HepG2 (cell line): ENCODE results near the gene CSTF1. TPM values are rescaled to one million over a fixed set of nuclear protein-coding genes. Genes with fewer than 3 reads are reported as not detected.

Experiments
- ARNTL ChIP-seq: sonication (generic); formaldehyde crosslinking; IDR thresholded peaks from 2 replicates; pipeline ENCODE4 v1.4.0; 2020; ENCODE audit warnings: mild to moderate bottlenecking, missing genetic modification reagents
- KLF9 ChIP-seq: IDR thresholded peaks from 2 replicates; pipeline ENCODE4 v1.6.1; 2016; ENCODE audit warnings: low read depth
- PHB2 ChIP-seq: fragments of 450-650 bp; IDR thresholded peaks from 2 replicates; pipeline ENCODE4 v1.6.1; 2018; ENCODE audit not compliant: partially characterized antibody
- POLR2AphosphoS2 ChIP-seq: IDR thresholded peaks from 2 replicates; pipeline ENCODE4 v1.6.1; 2011; ENCODE audit warnings: low read depth, low read length, improper control_type of control experiment
- PPARG ChIP-seq: conservative IDR thresholded peaks from 2 replicates; pipeline ENCODE4 v1.6.1; 2016; ENCODE audit warnings: missing biosample characterization, missing genetic modification reagents
- RBM39 ChIP-seq: fragments of 200-400 bp; formaldehyde crosslinking; IDR thresholded peaks from one replicate; pipeline ENCODE4 v1.6.1; 2018; ENCODE audit warnings: antibody characterized with exemption, mild to moderate bottlenecking, low read depth, low read length; ENCODE audit not compliant: poor library complexity, severe bottlenecking
- SP140L ChIP-seq: sonication (generic); formaldehyde crosslinking; IDR thresholded peaks from 2 replicates; pipeline ENCODE4 v1.4.0; 2020; ENCODE audit warnings: missing genetic modification reagents, borderline replicate concordance
- ZBTB7B ChIP-seq: sonication (generic); formaldehyde crosslinking; IDR thresholded peaks from 2 replicates; pipeline ENCODE4 v1.4.0; 2020; ENCODE audit warnings: missing genetic modification reagents
- ZNF20 ChIP-seq: sonication (generic); formaldehyde crosslinking; IDR thresholded peaks from 2 replicates; pipeline ENCODE4 v1.4.0; 2020; ENCODE audit warnings: mild to moderate bottlenecking, moderate library complexity, missing genetic modification reagents
- ZNF225 ChIP-seq: sonication (generic); formaldehyde crosslinking; IDR thresholded peaks from 2 replicates; pipeline ENCODE4 v1.4.0; 2020; ENCODE audit warnings: mild to moderate bottlenecking, missing genetic modification reagents
- ZNF333 ChIP-seq: sonication (generic); formaldehyde crosslinking; IDR thresholded peaks from 2 replicates; pipeline ENCODE4 v1.4.0; 2020; ENCODE audit warnings: mild to moderate bottlenecking, missing genetic modification reagents, borderline replicate concordance
- ZNF605 ChIP-seq: sonication (generic); formaldehyde crosslinking; IDR thresholded peaks from 2 replicates; pipeline ENCODE4 v1.8.0; 2022; ENCODE audit warnings: mild to moderate bottlenecking, missing genetic modification reagents
- ZNF766 ChIP-seq: sonication (generic); formaldehyde crosslinking; IDR thresholded peaks from 2 replicates; pipeline ENCODE4 v1.5.0; 2020; ENCODE audit warnings: missing genetic modification reagents, borderline replicate concordance
- polyA plus RNA-seq, 8 experiments: library from polyadenylated mRNA; depleted of rRNA in 3 of 8; stranded (reverse) in 7 of 8; unstranded in 1 of 8; fragments of >200 nt; fragmentation: Illumina TruSeq in 4 of 8; extraction: Trizol in 4 of 8; gene quantifications; 2 replicates each; pipeline versions ENCODE4 v1.2.1 to v1.2.3, GENCODE V29; 2011 to 2016; ENCODE audit warnings: low read depth in 4 of 8, missing spikeins in 1 of 8, mixed read lengths in 1 of 8; ENCODE audit not compliant: insufficient read depth in 1 of 8
- total RNA-seq, 5 experiments: library from RNA; depleted of rRNA; stranded (reverse); fragments of >200 nt; fragmentation: Illumina TruSeq; extraction: Trizol; gene quantifications; 2 replicates each; pipeline ENCODE4 v1.2.3, GENCODE V29; 2016; ENCODE audit warnings: low read depth in 1 of 5
- TF ChIP-seq, protein P1 (sequence below): sonication (generic); formaldehyde crosslinking; IDR thresholded peaks from 2 replicates; pipeline ENCODE4 v1.4.0; 2020; ENCODE audit warnings: mild to moderate bottlenecking, low read depth, missing genetic modification reagents
- TF ChIP-seq, protein P2 (sequence below): sonication (generic); formaldehyde crosslinking; IDR thresholded peaks from 2 replicates; pipeline ENCODE4 v1.5.0; 2020; ENCODE audit warnings: missing genetic modification reagents
- TF ChIP-seq, protein P3 (sequence below): sonication (generic); formaldehyde crosslinking; IDR thresholded peaks from 2 replicates; pipeline ENCODE4 v1.8.0; 2022; ENCODE audit warnings: mild to moderate bottlenecking, missing genetic modification reagents, moderate library complexity
- TF ChIP-seq, protein P4 (sequence below): sonication (generic); formaldehyde crosslinking; IDR thresholded peaks from 2 replicates; pipeline ENCODE4 v1.5.0; 2020; ENCODE audit warnings: missing genetic modification reagents
- TF ChIP-seq, protein P5 (sequence below): sonication (generic); formaldehyde crosslinking; IDR thresholded peaks from 2 replicates; pipeline ENCODE4 v1.4.0; 2020; ENCODE audit warnings: missing genetic modification reagents, borderline replicate concordance
- TF ChIP-seq, protein P6 (sequence below): sonication (generic); formaldehyde crosslinking; IDR thresholded peaks from 2 replicates; pipeline ENCODE4 v1.4.0; 2020; ENCODE audit warnings: missing genetic modification reagents, low read depth, mild to moderate bottlenecking, borderline replicate concordance

Gene CSTF1
- total and polyA plus RNA-seq, 2 of the 13 experiments (the other 11 are each of a cell fraction or from before 2014, with no cell fraction given) = 70.9 to 100 TPM

DNA sequence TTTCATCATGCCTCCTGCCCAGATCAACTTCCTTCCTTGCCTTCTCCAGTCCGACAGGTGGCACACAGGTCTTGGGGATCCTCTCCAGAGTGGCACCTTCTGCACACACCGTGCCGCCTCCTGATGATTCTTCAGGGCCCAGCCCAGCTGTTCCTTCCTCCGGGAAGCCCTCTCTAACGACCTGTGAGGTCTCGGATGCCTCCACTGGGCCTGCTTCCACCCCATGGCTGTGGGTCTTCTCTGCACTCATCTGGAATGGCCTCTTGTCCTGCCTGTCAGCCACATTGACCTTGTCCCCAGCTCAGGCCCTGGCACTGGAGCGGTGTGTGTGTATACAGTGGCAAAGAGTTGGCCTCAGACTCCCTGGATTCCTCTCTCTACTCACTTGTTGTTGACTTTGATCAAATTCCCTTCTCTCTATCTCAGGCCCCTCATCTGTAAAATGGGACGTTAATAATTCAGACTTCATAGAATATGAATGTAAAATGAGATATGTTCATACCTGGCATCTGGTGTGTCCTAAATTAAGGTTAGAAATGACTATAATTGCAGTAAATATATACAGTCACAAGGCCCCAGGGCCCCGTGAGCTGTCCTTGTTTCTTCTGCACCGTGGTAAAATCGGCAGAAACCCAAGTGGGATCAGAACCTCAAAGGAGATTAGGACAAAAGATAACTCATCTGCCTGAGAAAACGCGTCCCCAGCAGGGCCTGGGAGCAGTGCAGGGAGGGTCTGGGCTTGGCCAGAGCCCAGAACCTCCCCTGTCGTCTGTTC is 32.1 kb upstream of the CSTF1 start (continued):
- TF ChIP-seq, protein P1, sequence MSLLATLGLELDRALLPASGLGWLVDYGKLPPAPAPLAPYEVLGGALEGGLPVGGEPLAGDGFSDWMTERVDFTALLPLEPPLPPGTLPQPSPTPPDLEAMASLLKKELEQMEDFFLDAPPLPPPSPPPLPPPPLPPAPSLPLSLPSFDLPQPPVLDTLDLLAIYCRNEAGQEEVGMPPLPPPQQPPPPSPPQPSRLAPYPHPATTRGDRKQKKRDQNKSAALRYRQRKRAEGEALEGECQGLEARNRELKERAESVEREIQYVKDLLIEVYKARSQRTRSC = peak; percentile 59; the same call in 1 of the 2 replicates
- TF ChIP-seq ARNTL (CRISPR knock-in tag) (no peak), RBM39 (no peak), ZBTB7B (CRISPR knock-in tag) (peak; percentile 39; the same call in 1 of the 2 replicates), PPARG (CRISPR knock-in tag) (peak; percentile 41; the same call in 1 of the 2 replicates), ZNF225 (CRISPR knock-in tag) (no peak; the same call in 1 of the 2 replicates), ZNF605 (CRISPR knock-in tag) (0 out of 2 replicates have a peak, but pooled peaks have one; percentile 23), POLR2AphosphoS2 (no peak), SP140L (CRISPR knock-in tag) (no peak), ZNF333 (CRISPR knock-in tag) (no peak), ZNF766 (CRISPR knock-in tag) (0 out of 2 replicates have a peak, but pooled peaks have one; percentile 48), ZNF20 (no peak; the same call in 1 of the 2 replicates), KLF9 (CRISPR knock-in tag) (no peak), PHB2 (no peak)
- TF ChIP-seq, protein P2, sequence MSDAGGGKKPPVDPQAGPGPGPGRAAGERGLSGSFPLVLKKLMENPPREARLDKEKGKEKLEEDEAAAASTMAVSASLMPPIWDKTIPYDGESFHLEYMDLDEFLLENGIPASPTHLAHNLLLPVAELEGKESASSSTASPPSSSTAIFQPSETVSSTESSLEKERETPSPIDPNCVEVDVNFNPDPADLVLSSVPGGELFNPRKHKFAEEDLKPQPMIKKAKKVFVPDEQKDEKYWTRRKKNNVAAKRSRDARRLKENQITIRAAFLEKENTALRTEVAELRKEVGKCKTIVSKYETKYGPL (CRISPR knock-in tag) = no peak
- TF ChIP-seq, protein P3, sequence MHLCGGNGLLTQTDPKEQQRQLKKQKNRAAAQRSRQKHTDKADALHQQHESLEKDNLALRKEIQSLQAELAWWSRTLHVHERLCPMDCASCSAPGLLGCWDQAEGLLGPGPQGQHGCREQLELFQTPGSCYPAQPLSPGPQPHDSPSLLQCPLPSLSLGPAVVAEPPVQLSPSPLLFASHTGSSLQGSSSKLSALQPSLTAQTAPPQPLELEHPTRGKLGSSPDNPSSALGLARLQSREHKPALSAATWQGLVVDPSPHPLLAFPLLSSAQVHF (CRISPR knock-in tag) = no peak
- TF ChIP-seq, protein P4, sequence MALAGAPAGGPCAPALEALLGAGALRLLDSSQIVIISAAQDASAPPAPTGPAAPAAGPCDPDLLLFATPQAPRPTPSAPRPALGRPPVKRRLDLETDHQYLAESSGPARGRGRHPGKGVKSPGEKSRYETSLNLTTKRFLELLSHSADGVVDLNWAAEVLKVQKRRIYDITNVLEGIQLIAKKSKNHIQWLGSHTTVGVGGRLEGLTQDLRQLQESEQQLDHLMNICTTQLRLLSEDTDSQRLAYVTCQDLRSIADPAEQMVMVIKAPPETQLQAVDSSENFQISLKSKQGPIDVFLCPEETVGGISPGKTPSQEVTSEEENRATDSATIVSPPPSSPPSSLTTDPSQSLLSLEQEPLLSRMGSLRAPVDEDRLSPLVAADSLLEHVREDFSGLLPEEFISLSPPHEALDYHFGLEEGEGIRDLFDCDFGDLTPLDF (CRISPR knock-in tag) = no peak
- TF ChIP-seq, protein P5, sequence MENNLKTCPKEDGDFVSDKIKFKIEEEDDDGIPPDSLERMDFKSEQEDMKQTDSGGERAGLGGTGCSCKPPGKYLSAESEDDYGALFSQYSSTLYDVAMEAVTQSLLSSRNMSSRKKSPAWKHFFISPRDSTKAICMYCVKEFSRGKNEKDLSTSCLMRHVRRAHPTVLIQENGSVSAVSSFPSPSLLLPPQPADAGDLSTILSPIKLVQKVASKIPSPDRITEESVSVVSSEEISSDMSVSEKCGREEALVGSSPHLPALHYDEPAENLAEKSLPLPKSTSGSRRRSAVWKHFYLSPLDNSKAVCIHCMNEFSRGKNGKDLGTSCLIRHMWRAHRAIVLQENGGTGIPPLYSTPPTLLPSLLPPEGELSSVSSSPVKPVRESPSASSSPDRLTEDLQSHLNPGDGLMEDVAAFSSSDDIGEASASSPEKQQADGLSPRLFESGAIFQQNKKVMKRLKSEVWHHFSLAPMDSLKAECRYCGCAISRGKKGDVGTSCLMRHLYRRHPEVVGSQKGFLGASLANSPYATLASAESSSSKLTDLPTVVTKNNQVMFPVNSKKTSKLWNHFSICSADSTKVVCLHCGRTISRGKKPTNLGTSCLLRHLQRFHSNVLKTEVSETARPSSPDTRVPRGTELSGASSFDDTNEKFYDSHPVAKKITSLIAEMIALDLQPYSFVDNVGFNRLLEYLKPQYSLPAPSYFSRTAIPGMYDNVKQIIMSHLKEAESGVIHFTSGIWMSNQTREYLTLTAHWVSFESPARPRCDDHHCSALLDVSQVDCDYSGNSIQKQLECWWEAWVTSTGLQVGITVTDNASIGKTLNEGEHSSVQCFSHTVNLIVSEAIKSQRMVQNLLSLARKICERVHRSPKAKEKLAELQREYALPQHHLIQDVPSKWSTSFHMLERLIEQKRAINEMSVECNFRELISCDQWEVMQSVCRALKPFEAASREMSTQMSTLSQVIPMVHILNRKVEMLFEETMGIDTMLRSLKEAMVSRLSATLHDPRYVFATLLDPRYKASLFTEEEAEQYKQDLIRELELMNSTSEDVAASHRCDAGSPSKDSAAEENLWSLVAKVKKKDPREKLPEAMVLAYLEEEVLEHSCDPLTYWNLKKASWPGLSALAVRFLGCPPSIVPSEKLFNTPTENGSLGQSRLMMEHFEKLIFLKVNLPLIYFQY (CRISPR knock-in tag) = no peak; the same call in 1 of the 2 replicates
- TF ChIP-seq, protein P6, sequence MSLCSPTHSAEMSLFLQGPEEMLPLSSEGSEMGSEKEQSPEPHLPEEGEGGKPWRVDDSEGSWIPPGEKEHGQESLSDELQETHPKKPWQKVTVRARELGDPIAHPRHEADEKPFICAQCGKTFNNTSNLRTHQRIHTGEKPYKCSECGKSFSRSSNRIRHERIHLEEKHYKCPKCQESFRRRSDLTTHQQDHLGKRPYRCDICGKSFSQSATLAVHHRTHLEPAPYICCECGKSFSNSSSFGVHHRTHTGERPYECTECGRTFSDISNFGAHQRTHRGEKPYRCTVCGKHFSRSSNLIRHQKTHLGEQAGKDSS (CRISPR knock-in tag) = no peak; the same call in 1 of the 2 replicates
